Measurements from ENCODE around the gene MDFI.
A peak's percentile ranks its signal among the peaks of the same experiment; 100 is the strongest.

The MDFI gene

DNA sequence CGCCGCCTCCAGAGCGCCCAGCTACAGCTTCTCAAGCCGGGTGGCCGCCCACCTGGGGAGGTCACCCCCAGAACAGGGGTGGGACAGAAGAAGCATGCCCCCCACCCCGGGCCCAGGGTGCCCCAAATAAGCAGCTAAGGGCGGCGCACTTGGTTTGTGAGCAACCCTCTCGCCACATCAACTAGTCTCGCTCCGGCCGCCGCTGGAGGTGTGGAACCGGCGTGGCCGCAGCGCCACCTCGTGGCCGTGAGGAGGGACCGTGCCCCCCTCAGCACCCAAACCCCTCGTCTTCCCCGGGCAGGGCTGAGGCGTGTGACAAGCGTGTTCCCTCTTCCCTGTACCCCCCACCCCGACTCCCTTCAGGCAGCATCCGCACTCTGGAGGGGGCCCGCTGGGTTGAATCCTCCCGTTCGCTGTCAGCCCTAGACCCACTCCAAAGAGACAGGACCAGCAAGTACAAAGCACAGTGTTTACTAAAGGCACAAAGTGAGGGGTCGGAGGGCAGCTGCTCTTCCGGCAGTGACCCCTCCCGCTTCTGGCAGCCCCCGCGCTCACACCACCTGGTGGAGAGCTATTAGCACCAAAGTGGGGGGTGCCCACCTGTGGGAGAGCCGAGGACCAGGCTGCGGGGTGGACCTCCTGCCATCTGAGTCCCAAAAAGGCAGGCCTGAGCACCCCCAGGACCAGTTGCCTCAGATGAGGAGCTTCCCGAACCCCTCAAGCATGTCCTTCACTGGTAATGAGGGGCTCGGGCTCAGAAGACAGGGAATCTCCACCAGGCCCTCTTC lies 45.4 kb downstream of the MDFI start:
- TF ChIP-seq, protein P1, sequence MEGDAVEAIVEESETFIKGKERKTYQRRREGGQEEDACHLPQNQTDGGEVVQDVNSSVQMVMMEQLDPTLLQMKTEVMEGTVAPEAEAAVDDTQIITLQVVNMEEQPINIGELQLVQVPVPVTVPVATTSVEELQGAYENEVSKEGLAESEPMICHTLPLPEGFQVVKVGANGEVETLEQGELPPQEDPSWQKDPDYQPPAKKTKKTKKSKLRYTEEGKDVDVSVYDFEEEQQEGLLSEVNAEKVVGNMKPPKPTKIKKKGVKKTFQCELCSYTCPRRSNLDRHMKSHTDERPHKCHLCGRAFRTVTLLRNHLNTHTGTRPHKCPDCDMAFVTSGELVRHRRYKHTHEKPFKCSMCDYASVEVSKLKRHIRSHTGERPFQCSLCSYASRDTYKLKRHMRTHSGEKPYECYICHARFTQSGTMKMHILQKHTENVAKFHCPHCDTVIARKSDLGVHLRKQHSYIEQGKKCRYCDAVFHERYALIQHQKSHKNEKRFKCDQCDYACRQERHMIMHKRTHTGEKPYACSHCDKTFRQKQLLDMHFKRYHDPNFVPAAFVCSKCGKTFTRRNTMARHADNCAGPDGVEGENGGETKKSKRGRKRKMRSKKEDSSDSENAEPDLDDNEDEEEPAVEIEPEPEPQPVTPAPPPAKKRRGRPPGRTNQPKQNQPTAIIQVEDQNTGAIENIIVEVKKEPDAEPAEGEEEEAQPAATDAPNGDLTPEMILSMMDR (IDR thresholded peaks at IDR 0.05; ENCODE audit: low read length, missing control alignments) = peak; percentile 76
- H3K4me3 ChIP-seq (replicated peaks; ENCODE audit: low read depth, low read length) = peak overlapping the region; percentile 35
- peak; percentile 74 for DNase-seq (ENCODE audit: low read depth)

DNA sequence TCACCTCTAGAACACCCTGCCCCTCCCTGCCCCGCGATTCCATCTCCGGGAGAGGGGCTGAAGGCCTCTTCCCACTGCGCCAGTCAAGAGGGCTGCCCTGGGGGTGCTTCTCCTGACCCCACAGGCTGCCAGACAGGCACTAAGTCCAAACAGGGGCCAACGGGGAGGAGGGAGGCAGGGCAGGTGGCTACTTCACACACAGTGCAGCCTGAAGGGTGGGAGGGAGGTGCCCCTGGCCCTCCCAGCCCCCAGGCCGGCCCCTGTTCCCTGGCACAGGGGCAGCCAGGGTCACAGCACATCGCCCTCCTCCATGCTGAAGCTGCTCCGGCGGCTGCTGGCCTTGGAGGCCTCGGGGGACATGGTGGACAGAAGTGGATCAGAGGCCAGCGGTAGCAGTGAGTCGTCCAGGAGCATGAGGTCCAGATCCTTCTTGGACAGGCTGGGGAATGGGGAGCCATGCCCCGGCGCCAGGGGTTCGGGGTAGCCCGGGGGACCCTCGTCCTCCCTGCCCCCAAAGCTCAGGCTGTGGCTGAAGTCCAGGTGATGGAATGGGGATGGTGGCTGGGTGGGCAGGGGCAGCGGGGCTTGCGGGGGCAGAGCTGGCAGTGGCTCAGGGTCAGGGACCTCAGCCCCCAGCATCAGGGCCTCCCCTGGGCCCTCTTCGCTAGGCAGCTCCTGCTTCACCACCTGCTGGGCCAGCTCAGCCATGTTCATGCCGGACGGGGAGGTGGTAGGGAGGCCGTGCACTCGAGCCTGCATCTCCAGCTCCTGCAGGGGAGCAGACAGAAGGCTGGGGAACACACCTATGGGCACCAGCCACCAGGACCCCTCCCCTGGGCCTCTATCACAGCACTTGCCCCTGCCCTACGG lies 46.3 kb downstream of the MDFI start:
- TF ChIP-seq, protein P1 (IDR thresholded peaks at IDR 0.05; ENCODE audit: low read length, missing control alignments) = no peak
- H3K4me3 ChIP-seq (replicated peaks; ENCODE audit: low read depth, low read length) = no peak overlapping the region
- no peak for DNase-seq (ENCODE audit: low read depth)

DNA sequence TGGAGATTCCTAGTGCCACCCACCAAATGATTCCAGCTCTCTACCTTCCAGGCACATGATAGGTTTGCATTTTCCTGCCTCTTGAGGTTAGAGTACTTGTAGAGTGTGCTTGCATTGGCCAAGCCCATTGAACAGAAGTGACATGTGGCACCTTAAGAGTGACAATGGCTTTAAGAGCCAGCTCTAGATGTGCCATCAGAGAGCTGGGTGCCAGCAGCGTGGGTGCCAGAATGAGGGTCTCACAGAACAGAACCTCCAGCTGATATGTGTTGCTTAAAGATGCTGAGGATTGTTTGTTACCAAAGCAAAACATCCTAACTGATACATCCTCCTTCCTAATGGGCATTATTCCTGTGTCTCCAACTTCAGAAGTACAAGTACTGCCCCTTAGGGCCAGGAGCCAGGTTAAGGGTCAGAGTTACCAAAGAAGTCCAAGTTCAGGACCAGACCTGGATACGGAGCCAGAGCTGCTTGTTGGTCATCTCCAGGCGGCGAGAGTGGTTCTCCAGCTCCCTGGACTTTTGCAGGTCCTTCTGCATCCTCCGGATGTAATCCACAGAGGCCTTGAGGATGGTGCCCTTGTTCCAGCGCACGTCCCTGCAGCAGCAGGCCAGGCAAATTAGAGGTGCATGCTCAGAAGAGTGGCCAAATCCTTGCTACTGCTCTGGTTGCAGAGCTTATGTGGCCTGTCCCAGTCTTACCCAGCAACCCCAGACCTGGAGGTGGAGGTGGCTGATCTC lies 47.5 kb downstream of the MDFI start:
- no peak for DNase-seq (ENCODE audit: low read depth)
- TF ChIP-seq, protein P1 (IDR thresholded peaks at IDR 0.05; ENCODE audit: low read length, missing control alignments) = no peak
- H3K4me3 ChIP-seq (replicated peaks; ENCODE audit: low read depth, low read length) = no peak overlapping the region

DNA sequence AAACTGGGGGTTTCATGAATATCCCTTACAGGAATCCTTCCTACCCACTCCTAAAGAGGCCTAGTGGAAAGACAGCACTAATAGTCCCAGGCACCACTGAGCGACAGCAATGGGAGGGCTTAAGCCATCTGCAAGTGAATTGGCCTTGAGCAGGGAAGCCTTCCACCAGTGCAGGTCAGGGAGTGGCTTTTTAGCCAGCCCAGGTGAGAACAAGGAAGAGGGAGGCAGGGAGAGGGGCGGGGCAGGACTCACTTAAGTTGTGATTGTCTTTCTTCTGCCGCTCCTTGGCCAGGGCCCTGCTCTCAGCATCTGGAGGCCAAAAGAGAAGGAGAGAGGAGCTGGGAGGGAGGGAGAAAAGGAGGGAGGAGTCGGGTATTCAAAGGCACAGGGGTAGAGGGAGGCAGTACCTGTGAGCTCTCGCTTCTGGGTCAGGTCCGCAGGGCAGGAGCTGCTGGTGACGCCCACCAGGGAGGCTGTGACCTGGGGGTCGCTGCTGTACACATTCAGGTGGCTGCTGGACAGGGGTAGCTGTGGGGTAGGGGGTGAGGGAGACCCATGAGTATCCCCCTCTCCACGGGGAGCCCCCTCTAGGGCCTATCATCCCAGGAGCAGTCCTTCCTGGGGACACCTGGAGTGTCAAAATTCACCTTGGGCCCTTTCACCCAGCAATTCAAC lies 49.4 kb downstream of the MDFI start:
- no peak overlapping the region for H3K4me3 ChIP-seq (replicated peaks; ENCODE audit: low read depth, low read length)
- TF ChIP-seq, protein P1 (IDR thresholded peaks at IDR 0.05; ENCODE audit: low read length, missing control alignments) = no peak
- DNase-seq (ENCODE audit: low read depth) = no peak

DNA sequence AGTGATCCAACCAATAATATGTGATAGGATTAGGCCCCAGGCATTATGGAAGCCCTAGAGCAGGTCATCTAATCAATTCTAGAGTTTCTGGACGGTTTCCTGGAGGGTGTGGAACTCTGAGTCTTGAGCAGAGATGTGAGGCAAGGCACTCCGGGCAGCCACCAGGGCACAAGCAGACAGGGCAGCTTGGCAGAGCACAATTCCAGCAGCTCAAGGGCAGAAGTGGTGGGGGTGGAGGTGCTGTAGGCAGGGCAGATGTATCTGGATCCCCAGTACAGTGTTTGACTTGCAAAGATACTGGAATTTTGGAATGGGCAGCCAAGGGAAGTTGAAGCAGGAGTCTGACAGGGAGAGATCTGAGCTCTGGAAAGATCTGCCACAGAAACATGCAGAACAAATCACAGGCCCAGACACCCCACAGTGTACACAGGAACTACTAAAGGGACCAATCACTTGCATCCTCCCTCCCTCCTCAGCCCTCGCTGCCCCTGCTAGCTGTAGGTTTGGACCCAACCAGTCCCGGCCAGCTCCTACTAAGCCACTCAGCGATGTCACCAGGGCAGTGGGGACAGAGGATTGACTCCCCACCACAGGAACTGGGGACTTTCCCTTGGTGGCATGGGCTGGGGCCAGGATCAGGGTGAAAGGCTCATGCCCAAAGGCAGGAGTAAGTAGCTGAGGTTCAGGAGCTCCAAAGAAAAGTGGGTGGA lies 50.1 kb downstream of the MDFI start:
- TF ChIP-seq, protein P1 (IDR thresholded peaks at IDR 0.05; ENCODE audit: low read length, missing control alignments) = no peak
- no peak for DNase-seq (ENCODE audit: low read depth)
- no peak overlapping the region for H3K4me3 ChIP-seq (replicated peaks; ENCODE audit: low read depth, low read length)
